ENCODE measurements around the gene IL17D.

The IL17D gene

DNA sequence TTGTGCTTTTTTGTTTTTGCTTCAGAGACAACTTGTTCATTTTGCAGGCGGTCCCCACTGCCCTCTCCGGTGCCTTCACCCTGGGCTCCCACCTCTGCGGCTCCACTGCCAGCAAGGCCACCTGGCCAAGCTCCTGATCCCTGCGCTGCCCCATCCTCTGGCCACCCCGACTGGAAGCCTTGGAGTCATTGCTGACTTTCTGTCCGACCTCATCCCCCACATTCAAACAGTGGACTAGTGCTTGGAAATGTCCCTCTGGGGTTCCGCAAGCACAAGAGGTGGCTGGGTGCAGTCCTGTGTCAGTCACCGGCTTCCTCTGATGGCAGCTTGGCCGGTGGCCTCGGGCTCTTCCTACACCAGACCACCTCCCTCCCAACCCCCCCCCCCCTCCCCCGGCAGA, 17.0 kb downstream of the IL17D start:
- H3K27me3 Mint-ChIP-seq (ENCODE audit: low read depth): peaks cover 17% of the 10 kb centered on the region
- H3K9me3 Mint-ChIP-seq: no peaks in the 10 kb centered on the region
- no peak overlapping the region for H3K4me3 Mint-ChIP-seq
- no peaks in the 10 kb centered on the region for H3K36me3 Mint-ChIP-seq (ENCODE audit: low read depth)
- no peak for TF ChIP-seq CTCF (IDR thresholded peaks at IDR 0.05; ENCODE audit: unreplicated experiment in 3 of 3)
- H3K4me1 Mint-ChIP-seq: peaks cover 18% of the 10 kb centered on the region
- no peak overlapping the region for H3K27ac Mint-ChIP-seq

DNA sequence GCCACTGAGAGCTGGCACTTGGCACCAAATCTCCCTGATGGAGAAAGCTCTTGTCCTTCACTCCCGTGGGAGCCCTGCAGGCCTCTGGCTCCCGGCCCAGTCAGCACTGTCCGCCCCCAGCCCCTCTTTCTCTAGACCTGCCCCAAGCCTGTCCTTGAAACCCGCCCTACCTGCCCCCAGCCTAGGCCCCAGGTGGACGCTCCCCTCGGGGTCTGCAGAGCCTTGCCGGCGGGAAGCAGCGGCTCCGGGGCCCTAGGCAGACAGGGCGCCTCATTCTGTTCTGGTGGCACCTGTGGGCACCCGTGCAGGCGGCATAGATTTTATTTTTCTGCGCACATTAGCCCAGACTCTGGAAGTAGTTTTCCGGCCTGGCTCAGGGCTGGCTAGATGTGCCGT, 17.6 kb downstream of the IL17D start:
- TF ChIP-seq CTCF (IDR thresholded peaks at IDR 0.05; ENCODE audit: unreplicated experiment in 3 of 3): no peak
- Mint-ChIP-seq H3K9me3 (no peaks in the 10 kb centered on the region), H3K36me3 (ENCODE audit: low read depth) (no peaks in the 10 kb centered on the region), H3K27me3 (ENCODE audit: low read depth) (peaks cover 17% of the 10 kb centered on the region), H3K27ac (no peak overlapping the region), H3K4me3 (peak overlapping the region in 1 of 3 experiments; percentile 30), H3K4me1 (peaks cover 15% of the 10 kb centered on the region)

DNA sequence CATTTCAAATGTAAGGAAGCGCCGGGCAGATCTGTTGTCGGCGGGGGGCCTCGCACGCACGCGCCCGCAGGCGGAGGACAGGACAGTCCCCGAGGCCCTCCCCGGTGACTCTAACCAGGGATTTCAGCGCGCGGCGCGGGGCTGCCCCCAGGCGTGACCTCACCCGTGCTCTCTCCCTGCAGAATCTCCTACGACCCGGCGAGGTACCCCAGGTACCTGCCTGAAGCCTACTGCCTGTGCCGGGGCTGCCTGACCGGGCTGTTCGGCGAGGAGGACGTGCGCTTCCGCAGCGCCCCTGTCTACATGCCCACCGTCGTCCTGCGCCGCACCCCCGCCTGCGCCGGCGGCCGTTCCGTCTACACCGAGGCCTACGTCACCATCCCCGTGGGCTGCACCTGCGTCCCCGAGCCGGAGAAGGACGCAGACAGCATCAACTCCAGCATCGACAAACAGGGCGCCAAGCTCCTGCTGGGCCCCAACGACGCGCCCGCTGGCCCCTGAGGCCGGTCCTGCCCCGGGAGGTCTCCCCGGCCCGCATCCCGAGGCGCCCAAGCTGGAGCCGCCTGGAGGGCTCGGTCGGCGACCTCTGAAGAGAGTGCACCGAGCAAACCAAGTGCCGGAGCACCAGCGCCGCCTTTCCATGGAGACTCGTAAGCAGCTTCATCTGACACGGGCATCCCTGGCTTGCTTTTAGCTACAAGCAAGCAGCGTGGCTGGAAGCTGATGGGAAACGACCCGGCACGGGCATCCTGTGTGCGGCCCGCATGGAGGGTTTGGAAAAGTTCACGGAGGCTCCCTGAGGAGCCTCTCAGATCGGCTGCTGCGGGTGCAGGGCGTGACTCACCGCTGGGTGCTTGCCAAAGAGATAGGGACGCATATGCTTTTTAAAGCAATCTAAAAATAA, 18.2 kb downstream of the IL17D start:
- Mint-ChIP-seq H3K36me3 (ENCODE audit: low read depth) (no peaks in the 10 kb centered on the region), H3K4me3 (peak overlapping the region in 2 of 3 experiments; percentile 12 to 51), H3K27ac (no peak overlapping the region), H3K27me3 (ENCODE audit: low read depth) (peaks cover 17% of the 10 kb centered on the region), H3K9me3 (no peaks in the 10 kb centered on the region), H3K4me1 (peaks cover 13% of the 10 kb centered on the region)
- no peak for TF ChIP-seq CTCF (IDR thresholded peaks at IDR 0.05; ENCODE audit: unreplicated experiment in 3 of 3)

DNA sequence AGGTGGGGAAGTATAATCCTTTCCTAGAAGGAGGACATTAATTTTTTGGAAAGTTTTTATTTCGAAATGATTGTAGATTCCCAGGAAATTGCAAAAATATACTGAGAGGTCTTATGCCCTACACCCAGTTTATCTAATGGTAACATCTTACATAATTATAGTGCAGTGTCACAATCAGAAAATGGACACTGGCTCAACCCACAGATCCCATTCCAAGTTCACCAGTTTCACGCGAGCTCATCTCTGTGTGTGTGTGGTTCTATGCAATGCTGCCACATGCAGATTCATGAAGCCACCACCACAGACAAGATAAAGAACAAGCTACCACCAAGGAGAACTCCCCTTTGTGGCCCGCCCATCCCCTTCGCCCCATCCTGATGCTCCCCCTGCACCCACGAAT, 24.4 kb downstream of the IL17D start:
- no peak for TF ChIP-seq CTCF (IDR thresholded peaks at IDR 0.05; ENCODE audit: unreplicated experiment in 3 of 3)
- Mint-ChIP-seq H3K4me3 (no peak overlapping the region), H3K36me3 (ENCODE audit: low read depth) (peaks cover 21% of the 10 kb centered on the region), H3K27ac (no peak overlapping the region), H3K9me3 (no peaks in the 10 kb centered on the region), H3K27me3 (ENCODE audit: low read depth) (peaks cover 6% of the 10 kb centered on the region), H3K4me1 (peaks cover 25% of the 10 kb centered on the region)

DNA sequence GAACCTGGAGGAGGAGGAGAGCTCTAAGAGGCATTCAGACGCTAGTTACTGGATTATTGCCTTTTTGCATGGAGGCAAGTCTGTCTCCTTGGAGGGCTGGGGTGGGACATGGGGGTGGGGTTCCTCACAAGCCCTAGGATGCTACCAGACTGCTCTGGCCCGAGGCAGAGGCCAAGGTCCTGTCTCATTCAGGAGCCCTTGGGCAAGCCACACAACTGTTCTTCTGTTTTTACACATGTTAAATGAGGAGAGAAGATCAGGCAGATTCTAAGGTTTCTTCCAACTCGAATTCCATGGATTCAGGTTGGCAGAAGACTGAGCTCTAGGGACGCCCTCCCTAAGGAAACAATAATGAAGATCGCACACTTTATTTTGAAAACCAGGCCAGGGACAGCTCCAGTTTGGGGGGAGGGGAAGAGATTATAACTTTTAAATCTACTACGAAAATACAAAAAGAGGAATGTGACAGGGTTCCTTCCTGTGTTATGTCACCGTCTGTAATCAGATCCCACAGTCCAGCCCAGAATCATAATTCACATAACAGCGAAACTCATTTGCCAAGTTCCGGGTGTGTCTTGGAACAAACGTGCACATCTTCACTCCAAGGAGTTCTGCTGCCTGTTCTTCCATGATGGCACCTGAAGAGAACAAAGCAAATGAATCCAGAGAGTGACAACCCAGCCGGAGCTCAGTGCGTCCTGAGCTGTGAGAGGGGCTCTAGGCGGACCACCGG, 25.2 kb downstream of the IL17D start:
- peaks cover 25% of the 10 kb centered on the region for H3K4me1 Mint-ChIP-seq
- peak overlapping the region in 2 of 3 experiments; percentile 18 to 35 for H3K27ac Mint-ChIP-seq
- no peak overlapping the region for H3K4me3 Mint-ChIP-seq
- peaks cover 6% of the 10 kb centered on the region for H3K27me3 Mint-ChIP-seq (ENCODE audit: low read depth)
- peaks cover 21% of the 10 kb centered on the region for H3K36me3 Mint-ChIP-seq (ENCODE audit: low read depth)
- no peak for TF ChIP-seq CTCF (IDR thresholded peaks at IDR 0.05; ENCODE audit: unreplicated experiment in 3 of 3)
- no peaks in the 10 kb centered on the region for H3K9me3 Mint-ChIP-seq
